ENCODE results near the gene MRPS27. TPM values are rescaled to one million over a fixed set of nuclear protein-coding genes. Genes with fewer than 3 reads are reported as not detected.
A peak's percentile ranks its signal among the peaks of the same experiment; 100 is the strongest.

The MRPS27 gene
- total and polyA plus RNA-seq, 2 donors from 2014 or later = 40.0 to 50.8 TPM

- Histone ChIP-seq H3K9me3 (ENCODE audit: control insufficient read depth in 2 of 3, insufficient read depth in 1 of 3, low read length in 3 of 3) (peaks cover 0 to 2% (median 0%) of the 10 kb centered on the region in 3 donors), H3K4me3 (ENCODE audit: low read length in 3 of 3) (no peak overlapping the region), H3K36me3 (ENCODE audit: control insufficient read depth in 2 of 3, insufficient read depth in 3 of 3, low read length in 3 of 3) (no peaks in the 10 kb centered on the region), H3K9ac (ENCODE audit: low read length in 3 of 3) (no peak overlapping the region), H3K27me3 (ENCODE audit: control insufficient read depth, insufficient read depth, low read length) (no peaks in the 10 kb centered on the region), H3K4me1 (ENCODE audit: control insufficient read depth in 2 of 3, insufficient read depth in 2 of 3, low read depth in 1 of 3, low read length in 3 of 3) (no peaks in the 10 kb centered on the region), H3K27ac (ENCODE audit: low read depth in 2 of 2, low read length in 2 of 2) (peak overlapping the region in 1 of 2 donors; percentile 39)
- intact Hi-C loops (cut with DNase I) = no loop called here
- TF ChIP-seq CTCF (IDR thresholded peaks at IDR 0.05; ENCODE audit: borderline replicate concordance, extremely low read depth, insufficient read depth) = peak; percentile 25
- DNase-seq (peak in 1 of 5 donors; percentile 50), FAIRE-seq (no peak)
Measured at GRCh38 chr5:72280581-72281069, 39.4 kb downstream of the MRPS27 start.

- no peaks in the 10 kb centered on the region for H3K27me3 ChIP-seq (ENCODE audit: control insufficient read depth, insufficient read depth, low read length)
- no peaks in the 10 kb centered on the region for H3K36me3 ChIP-seq (ENCODE audit: control insufficient read depth in 2 of 3, insufficient read depth in 3 of 3, low read length in 3 of 3)
- H3K9me3 ChIP-seq (ENCODE audit: control insufficient read depth in 2 of 3, insufficient read depth in 1 of 3, low read length in 3 of 3) = peaks cover 0 to 2% (median 0%) of the 10 kb centered on the region in 3 donors
- H3K9ac ChIP-seq (ENCODE audit: low read length in 3 of 3) = no peak overlapping the region
- no peak overlapping the region for H3K4me3 ChIP-seq (ENCODE audit: low read length in 3 of 3)
- intact Hi-C loops (cut with DNase I) = no loop called here
- H3K27ac ChIP-seq (ENCODE audit: low read depth in 2 of 2, low read length in 2 of 2) = no peak overlapping the region
- FAIRE-seq = no peak
- DNase-seq = no peak
- no peaks in the 10 kb centered on the region for H3K4me1 ChIP-seq (ENCODE audit: control insufficient read depth in 2 of 3, insufficient read depth in 2 of 3, low read depth in 1 of 3, low read length in 3 of 3)
- TF ChIP-seq CTCF (IDR thresholded peaks at IDR 0.05; ENCODE audit: borderline replicate concordance, extremely low read depth, insufficient read depth) = no peak
Measured at GRCh38 chr5:72276219-72276752, 43.8 kb downstream of the MRPS27 start.

- H3K4me3 ChIP-seq (ENCODE audit: low read length in 3 of 3) = no peak overlapping the region
- no peaks in the 10 kb centered on the region for H3K4me1 ChIP-seq (ENCODE audit: control insufficient read depth in 2 of 3, insufficient read depth in 2 of 3, low read depth in 1 of 3, low read length in 3 of 3)
- peaks cover 0 to 2% (median 0%) of the 10 kb centered on the region in 3 donors for H3K9me3 ChIP-seq (ENCODE audit: control insufficient read depth in 2 of 3, insufficient read depth in 1 of 3, low read length in 3 of 3)
- intact Hi-C loops (cut with DNase I) = no loop called here
- H3K27me3 ChIP-seq (ENCODE audit: control insufficient read depth, insufficient read depth, low read length) = no peaks in the 10 kb centered on the region
- H3K9ac ChIP-seq (ENCODE audit: low read length in 3 of 3) = no peak overlapping the region
- H3K27ac ChIP-seq (ENCODE audit: low read depth in 2 of 2, low read length in 2 of 2) = no peak overlapping the region
- no peak for DNase-seq
- peak; percentile 13 for FAIRE-seq
- no peak for TF ChIP-seq CTCF (IDR thresholded peaks at IDR 0.05; ENCODE audit: borderline replicate concordance, extremely low read depth, insufficient read depth)
- no peaks in the 10 kb centered on the region for H3K36me3 ChIP-seq (ENCODE audit: control insufficient read depth in 2 of 3, insufficient read depth in 3 of 3, low read length in 3 of 3)
Measured at GRCh38 chr5:72273547-72273946, 46.5 kb downstream of the MRPS27 start.

GRCh38 chr5:72272398-72272797, 47.6 kb downstream of the MRPS27 start:
- intact Hi-C loops (cut with DNase I) = no loop called here
- Histone ChIP-seq H3K27ac (ENCODE audit: low read depth in 2 of 2, low read length in 2 of 2) (no peak overlapping the region), H3K4me1 (ENCODE audit: control insufficient read depth in 2 of 3, insufficient read depth in 2 of 3, low read depth in 1 of 3, low read length in 3 of 3) (no peaks in the 10 kb centered on the region), H3K9me3 (ENCODE audit: control insufficient read depth in 2 of 3, insufficient read depth in 1 of 3, low read length in 3 of 3) (peaks cover 0 to 2% (median 0%) of the 10 kb centered on the region in 3 donors), H3K9ac (ENCODE audit: low read length in 3 of 3) (no peak overlapping the region), H3K27me3 (ENCODE audit: control insufficient read depth, insufficient read depth, low read length) (no peaks in the 10 kb centered on the region), H3K36me3 (ENCODE audit: control insufficient read depth in 2 of 3, insufficient read depth in 3 of 3, low read length in 3 of 3) (no peaks in the 10 kb centered on the region), H3K4me3 (ENCODE audit: low read length in 3 of 3) (no peak overlapping the region)
- DNase-seq (no peak), FAIRE-seq (no peak)
- no peak for TF ChIP-seq CTCF (IDR thresholded peaks at IDR 0.05; ENCODE audit: borderline replicate concordance, extremely low read depth, insufficient read depth)
